WTC11 (cell line): ENCODE measurements around the gene SMAD7. TPM values are rescaled to one million over a fixed set of nuclear protein-coding genes. Genes with fewer than 3 reads are reported as not detected.

Source experiments
- ATAC-seq: fragments of 200-7000 bp; cut with Tn5 transposase; 2 replicates; pipeline ENCODE4 v1.10.0; 2021; ENCODE audit warnings: mild to moderate bottlenecking, moderate library complexity
- CTCF ChIA-PET: fragments of 300-600 bp; sonication (Branson Sonifier 250); formaldehyde crosslinking; loops from one replicate; lab custom pipeline; 2021; ENCODE audit warnings: antibody characterized with exemption; lab: Charles Lee
- POLR2A ChIA-PET: fragments of 350-600 bp; sonication (Branson Sonifier 250); formaldehyde crosslinking; loops from one replicate; lab custom pipeline; 2021; ENCODE audit warnings: antibody characterized with exemption; lab: Charles Lee
- DNase-seq: peaks from one replicate; pipeline ENCODE4 v3.0.0; 2021; ENCODE audit warnings: low spot score
- H3K27ac Mint-ChIP-seq: 2 replicates; pipeline ENCODE4 v1.8.0; 2021; ENCODE audit warnings: mixed read lengths
- H3K27me3 Mint-ChIP-seq: 2 replicates; pipeline ENCODE4 v1.8.0; 2021; ENCODE audit warnings: low read depth, mild to moderate bottlenecking, moderate library complexity, mixed read lengths
- H3K36me3 Mint-ChIP-seq: 2 replicates; pipeline ENCODE4 v1.8.0; 2021; ENCODE audit warnings: mixed read lengths
- H3K4me1 Mint-ChIP-seq: 2 replicates; pipeline ENCODE4 v1.8.0; 2022; ENCODE audit warnings: mixed read lengths
- H3K4me3 Mint-ChIP-seq: 2 replicates; pipeline ENCODE4 v1.8.0; 2021; ENCODE audit warnings: mild to moderate bottlenecking, moderate library complexity, mixed read lengths
- H3K9me3 Mint-ChIP-seq: 2 replicates; pipeline ENCODE4 v1.8.0; 2021; ENCODE audit warnings: mixed read lengths
- CREM ChIP-seq: sonication (generic); formaldehyde crosslinking; IDR thresholded peaks from 2 replicates; pipeline ENCODE4 v1.8.1; 2022; ENCODE audit warnings: mild to moderate bottlenecking, missing genetic modification reagents, moderate library complexity
- GABPB1 ChIP-seq: sonication (generic); formaldehyde crosslinking; IDR thresholded peaks from 2 replicates; pipeline ENCODE4 v1.8.1; 2023; ENCODE audit warnings: mild to moderate bottlenecking, missing genetic modification reagents
- JAZF1 ChIP-seq: fragments of 250-450 bp; sonication (Bioruptor Pico); IDR thresholded peaks from 2 replicates; pipeline ENCODE4 v1.9.0; 2021; ENCODE audit warnings: moderate library complexity, mild to moderate bottlenecking, inconsistent platforms
- NR3C1 ChIP-seq: sonication (generic); formaldehyde crosslinking; conservative IDR thresholded peaks from 2 replicates; pipeline ENCODE4 v1.8.1; 2023; ENCODE audit warnings: low read depth, mild to moderate bottlenecking, missing genetic modification reagents
- PRRX2 ChIP-seq: fragments of 250-450 bp; sonication (Bioruptor Pico); IDR thresholded peaks from 2 replicates; pipeline ENCODE4 v1.8.0; 2021; ENCODE audit warnings: mild to moderate bottlenecking
- RELA ChIP-seq: sonication (generic); formaldehyde crosslinking; IDR thresholded peaks from 2 replicates; pipeline ENCODE4 v1.8.1; 2022; ENCODE audit warnings: missing genetic modification reagents, mild to moderate bottlenecking, borderline replicate concordance
- SMAD4 ChIP-seq: sonication (generic); formaldehyde crosslinking; IDR thresholded peaks from 2 replicates; pipeline ENCODE4 v1.8.0; 2022; ENCODE audit warnings: mild to moderate bottlenecking, missing genetic modification reagents
- TEAD4 ChIP-seq: sonication (generic); formaldehyde crosslinking; IDR thresholded peaks from 2 replicates; pipeline ENCODE4 v1.8.0; 2022; ENCODE audit warnings: mild to moderate bottlenecking, missing genetic modification reagents
- ZBTB21 ChIP-seq: sonication (generic); formaldehyde crosslinking; IDR thresholded peaks from 2 replicates; pipeline ENCODE4 v1.8.1; 2023; ENCODE audit warnings: mild to moderate bottlenecking, missing genetic modification reagents, borderline replicate concordance
- ZNF121 ChIP-seq: sonication (generic); formaldehyde crosslinking; IDR thresholded peaks from 2 replicates; pipeline ENCODE4 v1.8.0; 2023; ENCODE audit warnings: missing genetic modification reagents
- ZNF317 ChIP-seq: sonication (generic); formaldehyde crosslinking; IDR thresholded peaks from 2 replicates; pipeline ENCODE4 v1.8.1; 2023; ENCODE audit warnings: low read depth, mild to moderate bottlenecking, moderate library complexity, missing genetic modification reagents, borderline replicate concordance
- total RNA-seq: library from RNA; stranded (reverse); gene quantifications from 3 replicates; pipeline ENCODE4 v1.2.3, GENCODE V29; 2021
- TF ChIP-seq, protein P1 (sequence below): fragments of 250-450 bp; sonication (Bioruptor Pico); IDR thresholded peaks from 2 replicates; pipeline ENCODE4 v1.9.0; 2021; ENCODE audit warnings: mild to moderate bottlenecking, borderline replicate concordance
- TF ChIP-seq, protein P2 (sequence below): fragments of 250-450 bp; sonication (Bioruptor Pico); IDR thresholded peaks from 2 replicates; pipeline ENCODE4 v1.9.0; 2021; ENCODE audit warnings: mild to moderate bottlenecking
- TF ChIP-seq, protein P3 (sequence below): sonication (generic); formaldehyde crosslinking; IDR thresholded peaks from 2 replicates; pipeline ENCODE4 v1.8.0; 2022; ENCODE audit warnings: mild to moderate bottlenecking, missing genetic modification reagents
- TF ChIP-seq, protein P4 (sequence below): sonication (generic); formaldehyde crosslinking; conservative IDR thresholded peaks from 2 replicates; pipeline ENCODE4 v1.8.1; 2022; ENCODE audit warnings: mild to moderate bottlenecking, missing genetic modification reagents
- TF ChIP-seq, protein P5 (sequence below): sonication (generic); formaldehyde crosslinking; IDR thresholded peaks from 2 replicates; pipeline ENCODE4 v1.8.0; 2022; ENCODE audit warnings: mild to moderate bottlenecking, missing genetic modification reagents

The SMAD7 gene
- total RNA-seq, 1 experiment from 2014 or later: 44.7 TPM

DNA sequence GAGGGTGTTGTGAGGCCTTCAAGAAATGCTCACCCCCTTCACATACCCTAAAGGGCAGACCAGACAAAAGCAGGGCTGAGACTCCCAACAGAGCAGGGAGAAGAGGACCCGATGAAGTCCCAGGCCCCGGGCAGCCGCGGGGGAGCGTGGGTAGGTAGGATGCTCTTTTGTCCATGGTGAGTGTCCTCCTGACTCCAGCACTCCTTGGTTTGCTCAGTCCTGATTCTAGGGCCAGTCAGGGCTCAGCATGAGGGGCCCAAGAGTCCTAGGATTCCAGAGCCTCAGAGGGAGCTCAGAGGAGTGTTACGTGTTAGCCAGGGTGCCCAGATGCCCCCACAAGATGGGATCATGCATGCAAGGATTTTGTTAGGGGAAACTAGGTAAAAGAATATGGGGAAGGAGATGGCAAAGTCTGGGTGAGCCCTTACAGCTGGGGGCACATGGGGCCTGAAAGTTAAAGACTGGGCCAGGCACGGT, 64.8 kb downstream of the SMAD7 start (continued):
- TF ChIP-seq, protein P1, sequence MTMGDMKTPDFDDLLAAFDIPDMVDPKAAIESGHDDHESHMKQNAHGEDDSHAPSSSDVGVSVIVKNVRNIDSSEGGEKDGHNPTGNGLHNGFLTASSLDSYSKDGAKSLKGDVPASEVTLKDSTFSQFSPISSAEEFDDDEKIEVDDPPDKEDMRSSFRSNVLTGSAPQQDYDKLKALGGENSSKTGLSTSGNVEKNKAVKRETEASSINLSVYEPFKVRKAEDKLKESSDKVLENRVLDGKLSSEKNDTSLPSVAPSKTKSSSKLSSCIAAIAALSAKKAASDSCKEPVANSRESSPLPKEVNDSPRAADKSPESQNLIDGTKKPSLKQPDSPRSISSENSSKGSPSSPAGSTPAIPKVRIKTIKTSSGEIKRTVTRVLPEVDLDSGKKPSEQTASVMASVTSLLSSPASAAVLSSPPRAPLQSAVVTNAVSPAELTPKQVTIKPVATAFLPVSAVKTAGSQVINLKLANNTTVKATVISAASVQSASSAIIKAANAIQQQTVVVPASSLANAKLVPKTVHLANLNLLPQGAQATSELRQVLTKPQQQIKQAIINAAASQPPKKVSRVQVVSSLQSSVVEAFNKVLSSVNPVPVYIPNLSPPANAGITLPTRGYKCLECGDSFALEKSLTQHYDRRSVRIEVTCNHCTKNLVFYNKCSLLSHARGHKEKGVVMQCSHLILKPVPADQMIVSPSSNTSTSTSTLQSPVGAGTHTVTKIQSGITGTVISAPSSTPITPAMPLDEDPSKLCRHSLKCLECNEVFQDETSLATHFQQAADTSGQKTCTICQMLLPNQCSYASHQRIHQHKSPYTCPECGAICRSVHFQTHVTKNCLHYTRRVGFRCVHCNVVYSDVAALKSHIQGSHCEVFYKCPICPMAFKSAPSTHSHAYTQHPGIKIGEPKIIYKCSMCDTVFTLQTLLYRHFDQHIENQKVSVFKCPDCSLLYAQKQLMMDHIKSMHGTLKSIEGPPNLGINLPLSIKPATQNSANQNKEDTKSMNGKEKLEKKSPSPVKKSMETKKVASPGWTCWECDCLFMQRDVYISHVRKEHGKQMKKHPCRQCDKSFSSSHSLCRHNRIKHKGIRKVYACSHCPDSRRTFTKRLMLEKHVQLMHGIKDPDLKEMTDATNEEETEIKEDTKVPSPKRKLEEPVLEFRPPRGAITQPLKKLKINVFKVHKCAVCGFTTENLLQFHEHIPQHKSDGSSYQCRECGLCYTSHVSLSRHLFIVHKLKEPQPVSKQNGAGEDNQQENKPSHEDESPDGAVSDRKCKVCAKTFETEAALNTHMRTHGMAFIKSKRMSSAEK (CRISPR knock-in tag): no peak
- TF ChIP-seq CREM (CRISPR knock-in tag) (no peak), PRRX2 (CRISPR knock-in tag) (no peak), JAZF1 (CRISPR knock-in tag) (no peak)
- TF ChIP-seq, protein P2, sequence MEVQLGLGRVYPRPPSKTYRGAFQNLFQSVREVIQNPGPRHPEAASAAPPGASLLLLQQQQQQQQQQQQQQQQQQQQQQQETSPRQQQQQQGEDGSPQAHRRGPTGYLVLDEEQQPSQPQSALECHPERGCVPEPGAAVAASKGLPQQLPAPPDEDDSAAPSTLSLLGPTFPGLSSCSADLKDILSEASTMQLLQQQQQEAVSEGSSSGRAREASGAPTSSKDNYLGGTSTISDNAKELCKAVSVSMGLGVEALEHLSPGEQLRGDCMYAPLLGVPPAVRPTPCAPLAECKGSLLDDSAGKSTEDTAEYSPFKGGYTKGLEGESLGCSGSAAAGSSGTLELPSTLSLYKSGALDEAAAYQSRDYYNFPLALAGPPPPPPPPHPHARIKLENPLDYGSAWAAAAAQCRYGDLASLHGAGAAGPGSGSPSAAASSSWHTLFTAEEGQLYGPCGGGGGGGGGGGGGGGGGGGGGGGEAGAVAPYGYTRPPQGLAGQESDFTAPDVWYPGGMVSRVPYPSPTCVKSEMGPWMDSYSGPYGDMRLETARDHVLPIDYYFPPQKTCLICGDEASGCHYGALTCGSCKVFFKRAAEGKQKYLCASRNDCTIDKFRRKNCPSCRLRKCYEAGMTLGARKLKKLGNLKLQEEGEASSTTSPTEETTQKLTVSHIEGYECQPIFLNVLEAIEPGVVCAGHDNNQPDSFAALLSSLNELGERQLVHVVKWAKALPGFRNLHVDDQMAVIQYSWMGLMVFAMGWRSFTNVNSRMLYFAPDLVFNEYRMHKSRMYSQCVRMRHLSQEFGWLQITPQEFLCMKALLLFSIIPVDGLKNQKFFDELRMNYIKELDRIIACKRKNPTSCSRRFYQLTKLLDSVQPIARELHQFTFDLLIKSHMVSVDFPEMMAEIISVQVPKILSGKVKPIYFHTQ (CRISPR knock-in tag): no peak

DNA sequence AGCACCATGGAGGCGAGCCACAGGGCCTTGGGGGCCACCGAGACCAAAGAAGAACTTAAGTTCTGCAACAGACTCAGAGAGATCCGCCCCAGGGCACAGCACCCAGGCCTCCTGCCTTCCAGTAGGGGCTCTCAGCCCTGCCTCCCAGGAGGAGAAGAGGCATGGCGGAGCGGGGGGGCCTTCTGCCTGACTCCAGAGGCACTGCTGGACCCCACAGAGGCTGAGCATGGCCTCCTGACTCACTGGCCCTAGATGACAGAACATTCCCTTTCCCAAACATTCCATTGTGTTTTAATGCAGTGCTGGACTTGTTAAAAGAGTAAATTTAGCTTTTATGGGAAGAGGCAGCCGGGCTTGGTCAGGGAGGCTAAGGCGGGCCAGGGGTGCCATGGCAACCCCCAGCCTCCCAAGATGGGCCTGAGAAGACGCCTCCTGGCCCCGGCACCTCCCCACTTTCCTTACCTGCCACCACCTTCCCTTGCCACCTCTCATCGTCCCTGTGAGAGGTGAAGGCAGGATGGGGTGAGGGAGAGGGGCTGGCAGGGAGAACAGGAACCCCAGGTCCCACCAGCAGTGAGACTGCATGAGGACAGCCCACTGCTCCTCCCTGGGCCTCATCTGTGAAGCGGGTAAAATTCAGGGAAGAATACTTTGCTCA, 65.4 kb downstream of the SMAD7 start:
- DNase-seq: no peak
- POLR2A ChIA-PET: no interaction called here
- Mint-ChIP-seq H3K27me3 (peaks cover 4% of the 10 kb centered on the region; the same call in 1 of the 2 replicates), H3K4me1 (peaks cover 22% of the 10 kb centered on the region), H3K27ac (no peak overlapping the region), H3K4me3 (no peak overlapping the region), H3K9me3 (peaks cover 9% of the 10 kb centered on the region), H3K36me3 (peaks cover 2% of the 10 kb centered on the region; the same call in 1 of the 2 replicates)
- ATAC-seq: no peak
- CTCF ChIA-PET: no interaction called here
- TF ChIP-seq, protein P3, sequence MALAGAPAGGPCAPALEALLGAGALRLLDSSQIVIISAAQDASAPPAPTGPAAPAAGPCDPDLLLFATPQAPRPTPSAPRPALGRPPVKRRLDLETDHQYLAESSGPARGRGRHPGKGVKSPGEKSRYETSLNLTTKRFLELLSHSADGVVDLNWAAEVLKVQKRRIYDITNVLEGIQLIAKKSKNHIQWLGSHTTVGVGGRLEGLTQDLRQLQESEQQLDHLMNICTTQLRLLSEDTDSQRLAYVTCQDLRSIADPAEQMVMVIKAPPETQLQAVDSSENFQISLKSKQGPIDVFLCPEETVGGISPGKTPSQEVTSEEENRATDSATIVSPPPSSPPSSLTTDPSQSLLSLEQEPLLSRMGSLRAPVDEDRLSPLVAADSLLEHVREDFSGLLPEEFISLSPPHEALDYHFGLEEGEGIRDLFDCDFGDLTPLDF (CRISPR knock-in tag): no peak
- TF ChIP-seq ZNF317 (CRISPR knock-in tag) (no peak), ZBTB21 (no peak), RELA (CRISPR knock-in tag) (no peak), ZNF121 (no peak), NR3C1 (no peak), TEAD4 (CRISPR knock-in tag) (no peak), GABPB1 (CRISPR knock-in tag) (no peak), SMAD4 (no peak)
- TF ChIP-seq, protein P4, sequence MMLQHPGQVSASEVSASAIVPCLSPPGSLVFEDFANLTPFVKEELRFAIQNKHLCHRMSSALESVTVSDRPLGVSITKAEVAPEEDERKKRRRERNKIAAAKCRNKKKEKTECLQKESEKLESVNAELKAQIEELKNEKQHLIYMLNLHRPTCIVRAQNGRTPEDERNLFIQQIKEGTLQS: no peak
- TF ChIP-seq, protein P5, sequence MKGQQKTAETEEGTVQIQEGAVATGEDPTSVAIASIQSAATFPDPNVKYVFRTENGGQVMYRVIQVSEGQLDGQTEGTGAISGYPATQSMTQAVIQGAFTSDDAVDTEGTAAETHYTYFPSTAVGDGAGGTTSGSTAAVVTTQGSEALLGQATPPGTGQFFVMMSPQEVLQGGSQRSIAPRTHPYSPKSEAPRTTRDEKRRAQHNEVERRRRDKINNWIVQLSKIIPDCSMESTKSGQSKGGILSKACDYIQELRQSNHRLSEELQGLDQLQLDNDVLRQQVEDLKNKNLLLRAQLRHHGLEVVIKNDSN (CRISPR knock-in tag): no peak
